Measurements from ENCODE around the gene HIPK2. TPM values are rescaled to one million over a fixed set of nuclear protein-coding genes. Genes with fewer than 3 reads are reported as not detected.
A peak's percentile ranks its signal among the peaks of the same experiment; 100 is the strongest.

HIPK2 gene
- total RNA-seq, 2 experiments from 2014 or later, result 22.5 to 27.5 TPM

DNA sequence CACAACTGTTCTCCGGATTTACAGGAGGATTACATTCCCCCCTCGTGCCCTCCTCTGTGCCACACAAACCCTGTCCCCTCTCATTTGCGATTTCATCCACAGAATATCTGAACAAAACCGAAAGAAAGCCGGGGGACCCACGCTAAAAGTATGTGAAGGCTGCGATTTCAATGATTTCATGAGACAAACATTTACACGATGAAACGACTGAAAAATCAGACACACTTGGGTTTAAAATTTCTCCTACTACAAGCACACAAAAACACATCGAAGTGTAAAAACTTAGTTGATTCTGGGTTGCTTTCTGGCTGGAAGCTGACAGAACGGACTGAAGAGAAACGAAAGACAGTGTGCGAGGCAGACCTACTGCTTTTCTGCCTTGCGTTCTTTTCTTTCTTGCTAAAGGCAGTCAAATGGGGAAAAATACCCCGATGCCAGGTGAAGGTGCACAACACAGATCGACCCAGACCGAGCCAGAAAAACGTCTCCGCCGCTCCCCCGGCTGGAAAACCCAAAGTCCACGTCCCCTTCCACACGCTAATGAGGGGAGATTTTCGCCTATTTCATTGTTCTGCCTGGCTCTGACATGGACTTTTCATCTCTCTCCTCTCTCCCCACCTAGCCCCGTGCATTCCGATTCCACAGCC lies 1.2 kb downstream of the HIPK2 start:
- Mint-ChIP-seq H3K4me3 (peak overlapping the region; percentile 98), H3K27me3 (peaks cover 9% of the 10 kb centered on the region), H3K4me1 (peaks cover 51% of the 10 kb centered on the region), H3K9me3 (no peaks in the 10 kb centered on the region), H3K36me3 (ENCODE audit: low read depth) (peaks cover 14% of the 10 kb centered on the region), H3K27ac (peak overlapping the region; percentile 98)
- POLR2A ChIA-PET, result no interaction called here
- peak; percentile 38 for DNase-seq
- CTCF ChIA-PET, result interaction anchor here (1.1 kb wide), 1 partner anchor 140 kb away, joined by 3 read pairs; no protein-coding TSS in a partner anchor

DNA sequence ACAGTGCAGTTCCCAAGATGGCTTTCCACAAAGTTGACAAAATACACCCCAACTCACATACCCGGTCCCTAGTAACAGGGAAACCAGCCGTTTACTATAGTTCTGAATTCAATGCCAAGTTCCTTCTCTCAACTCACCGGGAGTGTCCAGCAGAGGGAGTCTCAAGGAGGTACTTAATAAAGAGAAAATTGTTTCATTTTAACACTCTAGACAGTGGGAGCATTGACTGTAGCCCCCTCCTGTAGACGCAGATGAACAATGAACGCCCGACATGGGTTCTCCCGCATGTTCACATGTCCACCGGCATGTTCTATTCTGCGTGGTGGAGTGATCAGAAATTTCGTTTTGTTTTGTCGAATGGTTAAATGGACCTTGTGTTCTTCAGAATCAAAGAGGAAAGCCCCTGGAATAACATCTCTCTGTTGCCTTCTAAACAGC lies 1.9 kb downstream of the HIPK2 start:
- Mint-ChIP-seq H3K27me3 (peaks cover 9% of the 10 kb centered on the region), H3K27ac (peak overlapping the region; percentile 98), H3K4me1 (peaks cover 59% of the 10 kb centered on the region), H3K4me3 (peak overlapping the region; percentile 98), H3K9me3 (no peaks in the 10 kb centered on the region), H3K36me3 (ENCODE audit: low read depth) (peaks cover 21% of the 10 kb centered on the region)
- ChIA-PET POLR2A (no interaction called here), CTCF (no interaction called here)
- peak; percentile 75 for DNase-seq

DNA sequence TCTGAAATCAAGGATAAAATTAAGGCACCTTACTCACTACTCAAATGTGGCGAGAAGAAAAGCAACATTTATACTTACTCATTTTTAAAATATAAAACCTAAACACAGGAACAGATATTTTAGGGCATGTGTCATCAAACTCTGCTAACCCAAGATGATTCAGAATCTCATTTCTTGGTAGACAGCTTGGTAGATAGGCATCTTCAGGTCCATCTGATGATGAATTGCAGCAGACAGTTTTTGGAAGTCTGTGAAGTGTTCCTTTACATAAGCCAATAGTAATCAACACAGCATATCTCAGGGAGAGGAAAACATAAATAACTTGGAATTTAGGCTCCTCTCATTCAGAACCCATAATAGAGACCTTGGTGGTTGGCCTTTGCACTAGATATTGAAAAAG lies 3.4 kb downstream of the HIPK2 start:
- Mint-ChIP-seq H3K36me3 (ENCODE audit: low read depth) (peaks cover 24% of the 10 kb centered on the region), H3K27me3 (peaks cover 4% of the 10 kb centered on the region), H3K4me3 (no peak overlapping the region), H3K27ac (peak overlapping the region; percentile 19), H3K9me3 (no peaks in the 10 kb centered on the region), H3K4me1 (peaks cover 66% of the 10 kb centered on the region)
- CTCF ChIA-PET, result interaction anchor here (0.9 kb wide), 1 partner anchor 51 kb away, joined by 3 read pairs; no protein-coding TSS in a partner anchor
- POLR2A ChIA-PET, result no interaction called here
- no peak for DNase-seq

DNA sequence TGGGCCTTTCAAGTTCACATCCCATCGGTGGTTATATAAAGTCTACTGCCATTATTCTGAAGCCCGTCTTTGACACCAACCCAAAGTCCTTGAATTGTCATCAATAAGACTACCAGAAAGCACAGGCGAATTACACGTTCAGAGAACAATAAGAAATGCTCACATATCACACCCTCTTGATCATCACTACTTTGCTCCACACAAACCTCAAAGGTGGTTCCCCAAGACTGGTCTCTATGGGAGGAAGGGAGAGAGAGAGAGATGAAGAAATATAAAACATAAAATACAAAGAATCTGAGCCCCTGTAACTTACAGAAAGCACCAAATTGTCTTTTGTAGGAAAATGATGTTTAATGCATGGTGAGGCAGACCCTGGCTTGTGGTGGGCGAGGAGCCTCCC lies 4.4 kb downstream of the HIPK2 start:
- Mint-ChIP-seq H3K4me1 (peaks cover 68% of the 10 kb centered on the region), H3K4me3 (no peak overlapping the region), H3K36me3 (ENCODE audit: low read depth) (peaks cover 31% of the 10 kb centered on the region), H3K27ac (peak overlapping the region; percentile 61), H3K27me3 (no peaks in the 10 kb centered on the region), H3K9me3 (no peaks in the 10 kb centered on the region)
- CTCF ChIA-PET, result interaction anchor here (1.8 kb wide), 1 partner anchor 128 kb away, joined by 7 read pairs; no protein-coding TSS in a partner anchor
- DNase-seq, result peak; percentile 44
- POLR2A ChIA-PET, result no interaction called here

DNA sequence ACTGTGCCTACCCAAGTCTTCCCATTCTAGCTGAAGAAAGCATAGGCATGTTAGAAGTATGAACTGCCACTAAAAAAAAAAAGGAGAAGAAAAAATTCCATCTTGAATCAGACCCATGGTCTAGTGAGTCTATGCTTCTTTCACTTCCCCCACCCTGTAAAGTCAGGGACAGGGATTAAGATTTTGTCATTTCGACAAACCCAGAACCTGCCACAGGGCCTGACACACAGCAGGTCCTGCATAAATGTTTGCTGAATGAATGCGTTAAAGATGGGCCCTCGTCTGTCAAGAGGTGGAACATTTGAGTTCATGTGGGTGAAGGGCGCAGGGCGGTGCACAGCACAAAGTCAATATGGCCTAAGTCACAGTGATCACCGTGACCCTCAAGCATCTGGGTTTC lies 4.9 kb downstream of the HIPK2 start:
- ChIA-PET POLR2A (no interaction called here), CTCF (interaction anchor here (1.8 kb wide), 1 partner anchor 127 kb away, joined by 7 read pairs; no protein-coding TSS in a partner anchor)
- DNase-seq, result no peak
- Mint-ChIP-seq H3K27me3 (no peaks in the 10 kb centered on the region), H3K36me3 (ENCODE audit: low read depth) (peaks cover 32% of the 10 kb centered on the region), H3K4me3 (no peak overlapping the region), H3K9me3 (no peaks in the 10 kb centered on the region), H3K27ac (no peak overlapping the region), H3K4me1 (peaks cover 73% of the 10 kb centered on the region)

DNA sequence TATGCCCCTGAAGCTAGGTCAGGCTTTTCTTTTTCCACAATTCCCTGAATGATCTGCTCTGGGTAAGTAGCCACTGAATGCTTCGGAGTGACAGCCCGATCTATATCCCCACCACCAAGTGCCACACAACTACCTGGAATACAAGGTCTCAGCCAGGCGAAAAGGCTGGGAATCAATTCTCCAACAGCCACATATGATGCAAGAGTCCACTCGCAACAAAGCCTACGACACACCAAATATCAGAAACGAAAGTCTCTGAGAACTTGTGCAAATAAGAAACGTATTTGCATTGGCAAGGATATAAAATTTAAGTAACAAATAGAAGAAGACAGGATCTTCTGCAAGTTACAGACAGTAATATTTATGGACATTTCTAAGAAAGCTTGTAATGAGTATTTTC lies 5.7 kb downstream of the HIPK2 start:
- no peaks in the 10 kb centered on the region for H3K9me3 Mint-ChIP-seq
- POLR2A ChIA-PET, result no interaction called here

DNA sequence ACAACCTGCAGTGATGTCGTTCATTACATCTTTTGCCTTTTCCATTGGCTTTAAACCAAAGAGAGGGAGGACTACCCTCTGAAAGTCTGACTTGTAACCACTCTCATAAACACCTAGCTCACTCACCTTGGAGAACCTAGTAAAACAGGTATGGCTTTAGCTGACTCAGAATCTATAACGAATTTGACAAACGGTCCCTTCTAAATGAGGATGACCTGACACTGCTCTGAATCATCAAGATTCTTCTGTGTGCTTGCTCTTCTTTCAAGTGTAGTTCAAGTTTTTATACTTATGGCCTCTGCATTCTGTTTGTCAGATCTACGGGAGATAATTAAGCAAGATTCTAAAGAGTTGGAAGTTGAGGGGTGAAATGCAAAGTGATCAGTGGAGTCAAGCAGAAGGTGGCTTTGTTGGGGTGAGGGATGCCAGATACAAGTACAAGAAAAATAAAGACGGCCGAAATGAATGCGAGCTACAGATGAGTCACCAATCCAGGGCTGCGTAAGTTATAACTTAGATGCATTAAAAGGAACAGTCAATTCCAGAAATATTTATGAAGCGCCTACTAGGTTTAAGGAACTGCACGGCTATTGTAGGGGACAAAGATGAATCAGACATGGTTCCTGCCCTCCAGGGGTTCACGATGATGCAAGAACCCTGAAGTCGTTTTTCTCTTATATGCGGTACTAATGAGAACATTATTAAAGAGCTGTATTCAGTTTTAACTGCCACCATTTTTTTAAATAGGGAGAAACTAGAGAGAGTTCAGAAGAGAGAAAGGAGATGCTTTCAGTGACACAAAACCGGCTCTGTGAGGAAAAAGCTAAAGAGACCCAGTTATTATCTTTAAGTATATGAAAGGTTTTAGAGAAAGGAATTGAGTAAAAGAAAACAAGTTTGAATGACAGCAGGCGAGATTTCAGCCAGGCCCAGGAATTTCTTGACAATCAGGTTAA lies 6.5 kb downstream of the HIPK2 start:
- POLR2A ChIA-PET, result interaction anchor here (1.1 kb wide), 1 partner anchor 135 kb away, joined by 3 read pairs; no protein-coding TSS in a partner anchor
- no peak for DNase-seq
- no peak overlapping the region for H3K4me3 Mint-ChIP-seq
- H3K27ac Mint-ChIP-seq, result no peak overlapping the region
- peaks cover 36% of the 10 kb centered on the region for H3K36me3 Mint-ChIP-seq (ENCODE audit: low read depth)
- no peaks in the 10 kb centered on the region for H3K9me3 Mint-ChIP-seq
- CTCF ChIA-PET, result interaction anchor here (0.8 to 1.8 kb wide), 3 partner anchors 19 to 126 kb away, joined by 3 to 7 read pairs (median 6); no protein-coding TSS in a partner anchor
- H3K27me3 Mint-ChIP-seq, result no peaks in the 10 kb centered on the region
- H3K4me1 Mint-ChIP-seq, result peaks cover 86% of the 10 kb centered on the region

More for the DNA sequence above, 5.7 kb downstream of the HIPK2 start:
- Mint-ChIP-seq H3K36me3 (ENCODE audit: low read depth) (peaks cover 35% of the 10 kb centered on the region), H3K4me1 (peaks cover 80% of the 10 kb centered on the region), H3K27me3 (no peaks in the 10 kb centered on the region), H3K4me3 (no peak overlapping the region), H3K27ac (no peak overlapping the region)
- no peak for DNase-seq
- CTCF ChIA-PET, result interaction anchor here (0.6 to 1.8 kb wide), 3 partner anchors 27 to 126 kb away, joined by 4 to 7 read pairs (median 6); no protein-coding TSS in a partner anchor

DNA sequence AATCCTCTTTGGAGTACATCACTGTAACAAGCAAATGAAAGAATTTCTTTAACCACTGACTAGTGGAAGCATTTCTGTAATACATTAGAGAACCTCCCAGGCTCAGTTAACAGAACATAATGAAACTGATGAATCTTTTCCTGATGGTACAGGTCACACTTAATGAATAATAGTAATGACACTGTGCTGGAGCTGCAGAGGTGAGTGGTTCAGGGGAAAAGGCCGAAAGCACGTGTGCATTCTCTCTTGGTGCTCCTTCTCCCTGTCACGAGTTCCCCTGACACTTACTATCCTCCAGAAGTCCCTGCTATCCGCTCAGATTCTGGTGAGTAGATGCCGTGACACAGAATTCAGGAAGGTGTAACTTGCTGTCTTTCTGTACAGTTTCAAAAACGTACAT lies 8.0 kb downstream of the HIPK2 start:
- DNase-seq, result no peak
- Mint-ChIP-seq H3K27me3 (no peaks in the 10 kb centered on the region), H3K27ac (peak overlapping the region; percentile 94), H3K36me3 (ENCODE audit: low read depth) (peaks cover 45% of the 10 kb centered on the region), H3K9me3 (no peaks in the 10 kb centered on the region), H3K4me3 (no peak overlapping the region), H3K4me1 (peaks cover 82% of the 10 kb centered on the region)
- ChIA-PET CTCF (no interaction called here), POLR2A (no interaction called here)

DNA sequence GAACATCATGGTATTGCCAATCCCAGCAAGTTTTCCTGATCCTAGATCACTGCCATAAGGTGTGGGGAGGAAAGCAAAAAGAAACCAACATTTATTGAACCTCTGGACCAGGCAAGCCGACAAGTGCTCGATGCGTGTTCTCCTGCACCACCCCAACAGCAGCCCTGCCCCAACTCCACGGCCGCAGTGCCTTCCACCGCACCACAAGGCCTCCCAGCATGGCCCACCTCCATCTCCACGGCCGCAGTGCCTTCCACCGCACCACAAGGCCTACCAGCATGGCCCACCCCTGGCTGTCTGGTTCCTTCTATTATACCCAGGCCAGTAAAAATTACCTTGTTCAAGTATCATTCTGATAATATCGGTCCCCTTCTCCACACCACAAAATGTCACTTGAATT lies 8.7 kb downstream of the HIPK2 start:
- peaks cover 50% of the 10 kb centered on the region for H3K36me3 Mint-ChIP-seq (ENCODE audit: low read depth)
- no peak for DNase-seq
- no peaks in the 10 kb centered on the region for H3K9me3 Mint-ChIP-seq
- peak overlapping the region; percentile 94 for H3K27ac Mint-ChIP-seq
- CTCF ChIA-PET, result interaction anchor here (1.0 kb wide), 1 partner anchor 121 kb away, joined by 3 read pairs; no protein-coding TSS in a partner anchor
- POLR2A ChIA-PET, result no interaction called here
- peaks cover 80% of the 10 kb centered on the region for H3K4me1 Mint-ChIP-seq
- H3K4me3 Mint-ChIP-seq, result peak overlapping the region; percentile 6
- no peaks in the 10 kb centered on the region for H3K27me3 Mint-ChIP-seq

DNA sequence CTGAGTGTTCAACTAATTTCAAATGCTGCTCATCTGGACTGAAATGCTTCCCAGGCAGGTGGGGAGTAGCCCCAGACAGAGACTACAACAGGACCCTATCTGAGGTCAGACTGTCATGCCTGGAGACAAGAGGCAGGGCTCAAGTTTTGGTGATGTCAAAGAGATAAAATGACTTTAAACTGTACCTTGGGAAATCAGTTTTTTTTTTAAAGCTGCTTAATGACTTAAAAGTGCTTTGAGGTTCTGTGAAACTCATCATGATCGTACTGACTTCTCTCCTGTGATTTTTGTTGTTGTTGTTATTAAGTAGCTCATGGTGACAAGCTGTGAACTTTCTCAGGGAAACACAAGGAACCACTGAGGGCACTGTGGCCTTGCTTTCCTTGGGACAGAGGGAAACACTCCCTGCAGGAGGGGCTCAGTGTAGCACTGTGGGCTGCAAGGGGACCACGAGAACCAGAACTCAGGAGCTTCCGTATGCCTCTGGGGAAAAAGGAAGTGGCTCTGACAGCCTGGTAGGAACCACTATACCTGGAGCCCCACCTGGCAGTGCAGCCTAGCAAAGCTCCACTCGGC lies 9.5 kb downstream of the HIPK2 start:
- peaks cover 80% of the 10 kb centered on the region for H3K4me1 Mint-ChIP-seq
- no peak for DNase-seq
- CTCF ChIA-PET, result interaction anchor here (1.0 to 1.8 kb wide), 4 partner anchors 11 to 122 kb away, joined by 3 to 7 read pairs (median 4); no protein-coding TSS in a partner anchor
- no peaks in the 10 kb centered on the region for H3K9me3 Mint-ChIP-seq
- H3K27ac Mint-ChIP-seq, result peak overlapping the region; percentile 94
- no peaks in the 10 kb centered on the region for H3K27me3 Mint-ChIP-seq
- H3K36me3 Mint-ChIP-seq (ENCODE audit: low read depth), result peaks cover 53% of the 10 kb centered on the region
- H3K4me3 Mint-ChIP-seq, result peak overlapping the region; percentile 49
- POLR2A ChIA-PET, result no interaction called here

DNA sequence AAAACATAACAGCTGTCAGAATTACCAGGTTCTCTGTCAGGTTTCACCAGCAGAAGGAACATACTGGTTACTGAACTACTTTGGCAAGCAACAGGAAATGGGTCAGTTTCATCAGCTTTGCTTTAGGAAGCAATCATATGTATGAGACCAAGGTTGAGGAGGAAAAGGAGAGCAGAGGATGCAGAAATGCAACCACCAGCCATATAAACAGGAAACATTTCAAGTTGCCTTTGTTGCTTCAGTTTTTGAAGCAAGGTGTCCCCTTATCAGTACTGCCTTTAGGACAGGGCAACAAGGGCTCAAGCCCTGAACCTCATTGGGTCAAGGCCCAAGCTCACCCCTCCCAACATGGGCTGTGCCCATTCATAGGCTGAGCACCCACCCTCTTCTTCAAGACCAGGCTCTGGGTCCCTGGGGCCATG lies 10.2 kb downstream of the HIPK2 start:
- no peaks in the 10 kb centered on the region for H3K9me3 Mint-ChIP-seq
- H3K36me3 Mint-ChIP-seq (ENCODE audit: low read depth), result peaks cover 52% of the 10 kb centered on the region
- peaks cover 79% of the 10 kb centered on the region for H3K4me1 Mint-ChIP-seq
- peak overlapping the region; percentile 4 for H3K4me3 Mint-ChIP-seq
- ChIA-PET CTCF (interaction anchor here (0.6 to 1.8 kb wide), 6 partner anchors 12 to 166 kb away, joined by 3 to 7 read pairs (median 4); no protein-coding TSS in a partner anchor), POLR2A (no interaction called here)
- H3K27ac Mint-ChIP-seq, result peak overlapping the region; percentile 94
- H3K27me3 Mint-ChIP-seq, result no peaks in the 10 kb centered on the region
- peak; percentile 55 for DNase-seq

DNA sequence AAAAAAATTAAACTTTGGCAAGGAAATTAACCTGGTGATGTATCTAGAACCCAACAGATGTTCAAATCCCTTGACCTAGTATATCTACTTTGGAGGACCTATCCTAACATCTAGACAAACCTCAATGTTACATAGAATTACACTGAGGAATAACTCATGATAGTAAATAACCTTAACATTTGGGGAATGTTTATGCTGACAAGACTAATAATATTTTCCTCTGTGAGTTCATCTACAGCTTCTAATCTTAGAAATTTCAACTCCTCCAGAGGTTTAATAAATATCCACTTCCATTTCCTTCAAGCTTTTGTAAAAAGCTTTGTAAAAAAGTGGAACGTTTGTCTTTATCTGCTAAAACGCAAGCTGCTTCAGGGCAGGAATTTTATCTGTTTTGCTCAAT lies 12.7 kb downstream of the HIPK2 start:
- peaks cover 72% of the 10 kb centered on the region for H3K4me1 Mint-ChIP-seq
- H3K9me3 Mint-ChIP-seq, result no peaks in the 10 kb centered on the region
- no peak overlapping the region for H3K27ac Mint-ChIP-seq
- H3K27me3 Mint-ChIP-seq, result no peaks in the 10 kb centered on the region
- ChIA-PET POLR2A (no interaction called here), CTCF (interaction anchor here (0.5 to 1.4 kb wide), 3 partner anchors 12 to 36 kb away, joined by 4 to 5 read pairs (median 4); no protein-coding TSS in a partner anchor)
- H3K4me3 Mint-ChIP-seq, result no peak overlapping the region
- H3K36me3 Mint-ChIP-seq (ENCODE audit: low read depth), result peaks cover 56% of the 10 kb centered on the region
- no peak for DNase-seq

Measured in activated CD4-positive, alpha-beta T cell treated with anti-CD3 and anti-CD28 coated beads, Interleukin-2, amount 10 ng/mL, durations not matched to agents 7 days and 5 days (primary cell).